ENCODE results near the gene SLC39A7.

Gene SLC39A7

GRCh38 chr6:33163540-33163939 is 37.1 kb upstream of the SLC39A7 start:
- no peaks in the 10 kb centered on the region for H3K27me3 ChIP-seq (ENCODE audit: low read depth, low read length)
- H2AFZ ChIP-seq (ENCODE audit: low read depth, low read length) = no peak overlapping the region
- H4K20me1 ChIP-seq (ENCODE audit: insufficient read depth, low read length) = no peaks in the 10 kb centered on the region
- no peaks in the 10 kb centered on the region for H3K79me2 ChIP-seq (ENCODE audit: low read length)
- H3K36me3 ChIP-seq (replicated peaks; ENCODE audit: low read depth, low read length) = no peaks in the 10 kb centered on the region
- no peaks in the 10 kb centered on the region for H3K9me3 ChIP-seq (ENCODE audit: insufficient read depth, low read length)
- H3K4me3 ChIP-seq (ENCODE audit: low read length) = no peak overlapping the region
- no peak for TF ChIP-seq EZH2phosphoT487 (IDR thresholded peaks at IDR 0.05; ENCODE audit: low read depth)
- H3K27ac ChIP-seq (ENCODE audit: low read length) = no peak overlapping the region
- no peak overlapping the region for H3K4me2 ChIP-seq (ENCODE audit: low read length)
- H3K4me1 ChIP-seq (ENCODE audit: low read length) = peaks cover 12% of the 10 kb centered on the region
- H3K9ac ChIP-seq (ENCODE audit: low read length) = no peak overlapping the region

DNA sequence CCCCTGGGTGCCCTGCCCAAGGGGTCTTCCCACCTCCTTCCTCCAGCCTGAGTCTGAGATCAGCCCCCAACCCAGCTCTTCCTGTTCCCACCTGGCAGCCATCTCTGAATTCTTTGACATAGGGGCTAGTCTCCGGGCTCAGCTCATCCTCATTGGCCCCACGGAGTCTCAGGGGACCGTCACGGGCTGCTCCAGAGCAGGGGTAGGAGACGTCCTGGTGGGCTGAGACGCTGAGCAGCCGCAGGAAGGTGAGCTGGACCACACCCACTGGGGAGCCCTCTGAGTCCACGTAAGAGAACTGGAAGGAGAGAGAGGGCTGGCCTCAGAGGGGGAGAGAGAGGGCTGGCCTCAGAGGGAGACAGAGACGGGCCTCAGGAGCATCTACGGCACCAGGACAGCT is 36.5 kb upstream of the SLC39A7 start:
- Histone ChIP-seq H3K36me3 (replicated peaks; ENCODE audit: low read depth, low read length) (no peaks in the 10 kb centered on the region), H3K27me3 (ENCODE audit: low read depth, low read length) (no peaks in the 10 kb centered on the region), H2AFZ (ENCODE audit: low read depth, low read length) (no peak overlapping the region), H3K4me3 (ENCODE audit: low read length) (no peak overlapping the region), H3K4me1 (ENCODE audit: low read length) (peaks cover 12% of the 10 kb centered on the region), H3K79me2 (ENCODE audit: low read length) (no peaks in the 10 kb centered on the region), H3K9ac (ENCODE audit: low read length) (no peak overlapping the region), H4K20me1 (ENCODE audit: insufficient read depth, low read length) (no peaks in the 10 kb centered on the region), H3K9me3 (ENCODE audit: insufficient read depth, low read length) (no peaks in the 10 kb centered on the region), H3K4me2 (ENCODE audit: low read length) (no peak overlapping the region), H3K27ac (ENCODE audit: low read length) (no peak overlapping the region)
- TF ChIP-seq, protein P1, sequence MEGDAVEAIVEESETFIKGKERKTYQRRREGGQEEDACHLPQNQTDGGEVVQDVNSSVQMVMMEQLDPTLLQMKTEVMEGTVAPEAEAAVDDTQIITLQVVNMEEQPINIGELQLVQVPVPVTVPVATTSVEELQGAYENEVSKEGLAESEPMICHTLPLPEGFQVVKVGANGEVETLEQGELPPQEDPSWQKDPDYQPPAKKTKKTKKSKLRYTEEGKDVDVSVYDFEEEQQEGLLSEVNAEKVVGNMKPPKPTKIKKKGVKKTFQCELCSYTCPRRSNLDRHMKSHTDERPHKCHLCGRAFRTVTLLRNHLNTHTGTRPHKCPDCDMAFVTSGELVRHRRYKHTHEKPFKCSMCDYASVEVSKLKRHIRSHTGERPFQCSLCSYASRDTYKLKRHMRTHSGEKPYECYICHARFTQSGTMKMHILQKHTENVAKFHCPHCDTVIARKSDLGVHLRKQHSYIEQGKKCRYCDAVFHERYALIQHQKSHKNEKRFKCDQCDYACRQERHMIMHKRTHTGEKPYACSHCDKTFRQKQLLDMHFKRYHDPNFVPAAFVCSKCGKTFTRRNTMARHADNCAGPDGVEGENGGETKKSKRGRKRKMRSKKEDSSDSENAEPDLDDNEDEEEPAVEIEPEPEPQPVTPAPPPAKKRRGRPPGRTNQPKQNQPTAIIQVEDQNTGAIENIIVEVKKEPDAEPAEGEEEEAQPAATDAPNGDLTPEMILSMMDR (IDR thresholded peaks at IDR 0.05; ENCODE audit: low read depth, low read length) = no peak
- no peak for TF ChIP-seq EZH2phosphoT487 (IDR thresholded peaks at IDR 0.05; ENCODE audit: low read depth)

GRCh38 chr6:33164665-33165373 is 35.8 kb upstream of the SLC39A7 start:
- Histone ChIP-seq H3K4me3 (ENCODE audit: low read length) (no peak overlapping the region), H3K4me1 (ENCODE audit: low read length) (peaks cover 17% of the 10 kb centered on the region), H4K20me1 (ENCODE audit: insufficient read depth, low read length) (no peaks in the 10 kb centered on the region), H3K4me2 (ENCODE audit: low read length) (no peak overlapping the region), H3K9me3 (ENCODE audit: insufficient read depth, low read length) (no peaks in the 10 kb centered on the region), H3K79me2 (ENCODE audit: low read length) (no peaks in the 10 kb centered on the region), H3K27ac (ENCODE audit: low read length) (no peak overlapping the region), H2AFZ (ENCODE audit: low read depth, low read length) (no peak overlapping the region), H3K27me3 (ENCODE audit: low read depth, low read length) (no peaks in the 10 kb centered on the region), H3K9ac (ENCODE audit: low read length) (no peak overlapping the region), H3K36me3 (replicated peaks; ENCODE audit: low read depth, low read length) (no peaks in the 10 kb centered on the region)
- TF ChIP-seq, protein P1 (IDR thresholded peaks at IDR 0.05; ENCODE audit: low read depth, low read length) = no peak
- TF ChIP-seq EZH2phosphoT487 (IDR thresholded peaks at IDR 0.05; ENCODE audit: low read depth) = no peak

DNA sequence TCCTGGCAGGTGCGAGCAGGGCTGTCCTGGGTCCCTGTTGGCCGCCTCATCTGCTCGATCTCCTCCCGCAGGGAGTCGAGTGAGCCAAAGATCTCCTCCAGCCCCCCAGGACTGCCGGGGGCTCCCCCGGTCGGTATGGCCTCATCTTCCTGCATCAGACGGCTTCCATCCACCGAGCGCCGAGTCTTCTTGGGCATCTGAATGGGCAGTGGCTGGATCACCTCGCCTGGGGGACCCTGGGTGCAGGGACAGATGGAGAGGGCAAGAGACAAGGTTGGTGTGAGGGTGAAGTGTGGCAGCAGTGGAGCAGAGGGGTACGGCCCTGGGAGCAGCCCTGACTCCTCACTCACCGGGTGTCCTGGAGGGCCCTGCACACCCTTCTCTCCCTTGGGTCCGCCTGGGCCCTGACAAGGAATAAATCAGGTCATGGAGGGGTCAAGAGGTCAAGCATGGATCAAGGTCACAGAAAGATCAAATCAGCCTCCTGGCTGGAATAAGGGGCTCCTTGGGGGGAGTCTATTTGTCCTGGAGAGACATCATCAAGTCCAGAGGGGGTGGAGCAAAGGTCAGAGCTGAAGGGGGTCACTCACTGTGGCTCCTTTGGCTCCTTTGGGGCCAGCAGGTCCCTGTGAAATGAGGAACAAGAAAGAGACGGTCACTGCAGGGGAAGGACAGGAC is 34.9 kb upstream of the SLC39A7 start:
- Histone ChIP-seq H3K27me3 (ENCODE audit: low read depth, low read length) (no peaks in the 10 kb centered on the region), H4K20me1 (ENCODE audit: insufficient read depth, low read length) (no peaks in the 10 kb centered on the region), H3K36me3 (replicated peaks; ENCODE audit: low read depth, low read length) (no peaks in the 10 kb centered on the region), H3K4me2 (ENCODE audit: low read length) (no peak overlapping the region), H3K4me1 (ENCODE audit: low read length) (peaks cover 25% of the 10 kb centered on the region), H3K79me2 (ENCODE audit: low read length) (no peaks in the 10 kb centered on the region), H2AFZ (ENCODE audit: low read depth, low read length) (no peak overlapping the region), H3K9ac (ENCODE audit: low read length) (no peak overlapping the region), H3K27ac (ENCODE audit: low read length) (no peak overlapping the region), H3K4me3 (ENCODE audit: low read length) (no peak overlapping the region), H3K9me3 (ENCODE audit: insufficient read depth, low read length) (no peaks in the 10 kb centered on the region)
- TF ChIP-seq, protein P1 (IDR thresholded peaks at IDR 0.05; ENCODE audit: low read depth, low read length) = no peak
- TF ChIP-seq EZH2phosphoT487 (IDR thresholded peaks at IDR 0.05; ENCODE audit: low read depth) = no peak
